H9 (cell line): ENCODE measurements around the gene ZNF775. TPM values are rescaled to one million over a fixed set of nuclear protein-coding genes. Genes with fewer than 3 reads are reported as not detected.

Experiments used
- DNase-seq: peaks from one replicate; pipeline ENCODE4 v3.0.0-alpha.2; 2017
- H2AFZ ChIP-seq: one replicate; pipeline ENCODE4 v1.6.1; 2013; ENCODE audit warnings: mild to moderate bottlenecking, low read length, control low read depth, moderate library complexity
- H2AK5ac ChIP-seq: 2 replicates; pipeline ENCODE4 v1.6.1; 2013; ENCODE audit warnings: low read length, control low read depth, mixed read lengths; ENCODE audit not compliant: insufficient read length
- H2BK120ac ChIP-seq: one replicate; pipeline ENCODE4 v1.6.1; 2013; ENCODE audit warnings: low read depth, mild to moderate bottlenecking, low read length, control low read depth, inconsistent platforms; ENCODE audit not compliant: poor library complexity, severe bottlenecking
- H2BK12ac ChIP-seq: 2 replicates; pipeline ENCODE4 v1.6.1; 2013; ENCODE audit warnings: low read length, control low read depth, mixed read lengths, low read depth; ENCODE audit not compliant: insufficient read length
- H2BK15ac ChIP-seq: 2 replicates; pipeline ENCODE4 v1.6.1; 2013; ENCODE audit warnings: low read depth, low read length, control low read depth
- H2BK20ac ChIP-seq: one replicate; pipeline ENCODE4 v1.6.1; 2013; ENCODE audit warnings: low read depth, mild to moderate bottlenecking, low read length, control low read depth, inconsistent platforms; ENCODE audit not compliant: poor library complexity, severe bottlenecking
- H2BK5ac ChIP-seq: 2 replicates; pipeline ENCODE4 v1.6.1; 2013; ENCODE audit warnings: low read length, control low read depth, mixed read lengths; ENCODE audit not compliant: insufficient read length
- H3K14ac ChIP-seq: 2 replicates; pipeline ENCODE4 v1.6.1; 2013; ENCODE audit warnings: low read length, control low read depth; ENCODE audit not compliant: insufficient read depth
- H3K18ac ChIP-seq: 2 replicates; pipeline ENCODE4 v1.6.1; 2013; ENCODE audit warnings: low read depth, mild to moderate bottlenecking, mixed read lengths, low read length, control low read depth; ENCODE audit not compliant: insufficient read length
- H3K23ac ChIP-seq: 2 replicates; pipeline ENCODE4 v1.6.1; 2013; ENCODE audit warnings: low read length, control low read depth, mixed read lengths, low read depth; ENCODE audit not compliant: insufficient read length
- H3K23me2 ChIP-seq: 2 replicates; pipeline ENCODE4 v1.6.1; 2013; ENCODE audit warnings: low read depth, mild to moderate bottlenecking, mixed read lengths, low read length, control low read depth; ENCODE audit not compliant: insufficient read length, poor library complexity, severe bottlenecking
- H3K27ac ChIP-seq: 2 replicates; pipeline ENCODE4 v1.5.1; 2013; ENCODE audit warnings: low read length, control low read depth, mixed read lengths, low read depth; ENCODE audit not compliant: insufficient read length
- H3K27me3 ChIP-seq: 2 replicates; pipeline ENCODE4 v1.6.1; 2013; ENCODE audit warnings: low read length, control low read depth, inconsistent platforms; ENCODE audit not compliant: insufficient read depth
- H3K4ac ChIP-seq: 2 replicates; pipeline ENCODE4 v1.6.1; 2013; ENCODE audit warnings: low read depth, mild to moderate bottlenecking, control low read depth, inconsistent platforms, low read length, moderate library complexity
- H3K4me1 ChIP-seq: 2 replicates; pipeline ENCODE4 v1.6.1; 2013; ENCODE audit warnings: low read length, control low read depth, inconsistent platforms; ENCODE audit not compliant: insufficient read depth
- H3K4me2 ChIP-seq: 2 replicates; pipeline ENCODE4 v1.6.1; 2013; ENCODE audit warnings: low read length, control low read depth, mixed read lengths; ENCODE audit not compliant: insufficient read length, insufficient read depth
- H3K56ac ChIP-seq: 2 replicates; pipeline ENCODE4 v1.6.1; 2013; ENCODE audit warnings: low read depth, mild to moderate bottlenecking, mixed read lengths, low read length, control low read depth; ENCODE audit not compliant: insufficient read length
- H3K79me1 ChIP-seq: 2 replicates; pipeline ENCODE4 v1.6.1; 2013; ENCODE audit warnings: low read depth, mild to moderate bottlenecking, moderate library complexity, low read length, control low read depth, inconsistent platforms; ENCODE audit not compliant: insufficient read depth, poor library complexity, severe bottlenecking
- H3K79me2 ChIP-seq: 2 replicates; pipeline ENCODE4 v1.6.1; 2013; ENCODE audit warnings: low read length, control low read depth, inconsistent platforms; ENCODE audit not compliant: insufficient read depth
- H3K9ac ChIP-seq: 2 replicates; pipeline ENCODE4 v1.6.1; 2013; ENCODE audit warnings: low read length, control low read depth, mixed read lengths; ENCODE audit not compliant: insufficient read length; ENCODE audit errors: extremely low read depth
- H3K9me3 ChIP-seq: one replicate; pipeline ENCODE4 v1.6.1; 2013; ENCODE audit warnings: low read depth, low read length, inconsistent platforms; ENCODE audit not compliant: control insufficient read depth
- H3T11ph ChIP-seq: one replicate; pipeline ENCODE4 v1.6.1; 2013; ENCODE audit warnings: mild to moderate bottlenecking, low read length, control low read depth, inconsistent platforms
- H4K20me1 ChIP-seq: one replicate; pipeline ENCODE4 v1.6.1; 2013; ENCODE audit not compliant: control insufficient read depth, insufficient read length, insufficient read depth
- H4K5ac ChIP-seq: 2 replicates; pipeline ENCODE4 v1.6.1; 2013; ENCODE audit warnings: low read depth, mild to moderate bottlenecking, mixed read lengths, low read length, control low read depth; ENCODE audit not compliant: insufficient read length
- H4K8ac ChIP-seq: replicated peaks from 2 replicates; pipeline ENCODE4 v1.6.1; 2013; ENCODE audit warnings: low read length, control low read depth, mixed read lengths, low read depth; ENCODE audit not compliant: insufficient read length
- H4K91ac ChIP-seq: 2 replicates; pipeline ENCODE4 v1.6.1; 2013; ENCODE audit warnings: low read depth, mild to moderate bottlenecking, moderate library complexity, mixed read lengths, low read length, control low read depth; ENCODE audit not compliant: insufficient read length
- H3K27ac Mint-ChIP-seq, 3 experiments: 2 replicates in 2 of 3; 3 replicates in 1 of 3; pipeline ENCODE4 v1.8.0; 2020 to 2021; ENCODE audit warnings: mixed read lengths in 3 of 3, mild to moderate bottlenecking in 1 of 3, moderate library complexity in 1 of 3
- H3K27me3 Mint-ChIP-seq: 2 replicates; pipeline ENCODE4 v1.8.0; 2021; ENCODE audit warnings: low read depth, mild to moderate bottlenecking, moderate library complexity, mixed read lengths
- H3K36me3 Mint-ChIP-seq, 3 experiments: 2 replicates in 2 of 3; 3 replicates in 1 of 3; pipeline ENCODE4 v1.8.0; 2020 to 2021; ENCODE audit warnings: low read depth in 3 of 3, mixed read lengths in 3 of 3; ENCODE audit not compliant: insufficient read depth in 1 of 3
- H3K4me1 Mint-ChIP-seq, 2 experiments: 2 replicates each; pipeline ENCODE4 v1.8.0; 2020; ENCODE audit warnings: mixed read lengths in 2 of 2
- H3K4me3 Mint-ChIP-seq, 2 experiments: 2 replicates in 1 of 2; 3 replicates in 1 of 2; pipeline ENCODE4 v1.8.0; 2020 to 2021; ENCODE audit warnings: mild to moderate bottlenecking in 2 of 2, mixed read lengths in 2 of 2, moderate library complexity in 1 of 2
- H3K9me3 Mint-ChIP-seq, 2 experiments: 2 replicates in 1 of 2; 3 replicates in 1 of 2; pipeline ENCODE4 v1.8.0; 2020; ENCODE audit warnings: mild to moderate bottlenecking in 2 of 2, mixed read lengths in 2 of 2, moderate library complexity in 1 of 2
- WGBS: extraction: QIAGEN DNeasy Blood & Tissue Kit; methylation state at CpG from one replicate; pipeline ENCODE4 v1.1.7; 2013; ENCODE audit warnings: missing lambda C conversion rate, low lambda C conversion rate, mixed read lengths; ENCODE audit not compliant: insufficient read length; ENCODE audit errors: extremely low coverage; 5-methylcytosine and 5-hydroxymethylcytosine counted together
- total RNA-seq: library from RNA; stranded (reverse); gene quantifications from 2 replicates; pipeline ENCODE4 v1.2.1, GENCODE V29; 2021
- TF ChIP-seq, protein P1 (sequence below): fragments of 200-600 bp; sonication (generic); conservative IDR thresholded peaks from 3 replicates; pipeline ENCODE4 v1.8.0; 2021; ENCODE audit warnings: antibody characterized with exemption, mild to moderate bottlenecking

ZNF775 gene
- total RNA-seq, 1 experiment from 2014 or later, result 10.5 TPM

DNA sequence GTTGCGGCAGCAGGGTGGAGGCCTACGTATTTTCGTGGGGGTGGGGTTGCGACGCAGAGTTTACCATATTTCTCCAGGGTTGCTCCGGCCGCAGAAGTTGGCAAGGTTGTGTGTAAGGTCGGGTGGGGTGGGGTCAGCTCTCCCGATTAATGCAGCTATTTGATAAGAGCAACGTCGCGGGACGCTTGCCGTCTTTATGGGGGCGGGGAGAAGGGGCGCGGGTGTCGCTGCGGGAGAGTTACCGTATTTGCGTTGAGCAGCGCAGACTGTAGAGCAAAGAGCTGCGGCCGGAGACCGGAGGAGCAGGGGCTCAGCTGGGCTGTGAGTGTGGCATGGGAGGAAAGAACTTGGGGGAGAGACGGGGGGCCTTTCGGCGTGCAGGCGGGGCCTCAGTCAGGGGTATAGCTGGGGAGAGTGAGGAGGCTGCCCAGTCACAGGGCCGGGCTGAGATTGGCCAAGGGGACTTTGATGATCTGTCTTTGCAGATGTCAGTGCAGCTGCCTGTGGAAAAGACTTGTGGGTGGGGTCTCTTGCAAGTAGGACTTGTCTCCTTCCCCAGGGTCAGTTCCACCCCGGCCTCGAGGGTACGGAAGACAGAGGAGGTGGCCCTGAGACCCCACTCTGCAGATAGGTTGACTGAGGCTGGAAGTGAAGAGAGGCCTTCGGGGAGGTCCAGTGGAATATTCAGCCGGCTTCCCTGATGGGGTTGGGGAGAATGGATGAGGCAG is 26.6 kb downstream of the ZNF775 start:
- Histone ChIP-seq H4K20me1 (no peaks in the 10 kb centered on the region), H3K4ac (no peak overlapping the region), H3K27me3 (no peaks in the 10 kb centered on the region), H3K56ac (no peak overlapping the region), H2AFZ (no peak overlapping the region), H2AK5ac (no peak overlapping the region), H3K79me2 (no peaks in the 10 kb centered on the region), H3K9ac (peak overlapping the region; percentile 12), H3T11ph (no peak overlapping the region), H4K8ac (no peak overlapping the region), H3K4me1 (peaks cover 31% of the 10 kb centered on the region), H3K23me2 (peaks cover 8% of the 10 kb centered on the region), H3K18ac (no peak overlapping the region), H2BK20ac (no peak overlapping the region), H3K9me3 (no peaks in the 10 kb centered on the region), H2BK120ac (no peak overlapping the region), H2BK15ac (no peak overlapping the region), H3K14ac (no peak overlapping the region), H3K27ac (no peak overlapping the region), H3K23ac (no peak overlapping the region), H4K5ac (no peak overlapping the region), H3K79me1 (no peaks in the 10 kb centered on the region), H4K91ac (no peak overlapping the region), H2BK12ac (no peak overlapping the region), H3K4me2 (peak overlapping the region; percentile 62), H2BK5ac (no peak overlapping the region)
- Mint-ChIP-seq H3K27ac (peak overlapping the region; percentile 41 to 93 (median 93)), H3K4me1 (peaks cover 56 to 57% of the 10 kb centered on the region in 2 experiments), H3K27me3 (no peaks in the 10 kb centered on the region), H3K4me3 (peak overlapping the region; percentile 73 to 92), H3K36me3 (peaks cover 11 to 28% (median 27%) of the 10 kb centered on the region in 3 experiments), H3K9me3 (no peaks in the 10 kb centered on the region; a peak in 1 of 5 replicates)
- TF ChIP-seq, protein P1, sequence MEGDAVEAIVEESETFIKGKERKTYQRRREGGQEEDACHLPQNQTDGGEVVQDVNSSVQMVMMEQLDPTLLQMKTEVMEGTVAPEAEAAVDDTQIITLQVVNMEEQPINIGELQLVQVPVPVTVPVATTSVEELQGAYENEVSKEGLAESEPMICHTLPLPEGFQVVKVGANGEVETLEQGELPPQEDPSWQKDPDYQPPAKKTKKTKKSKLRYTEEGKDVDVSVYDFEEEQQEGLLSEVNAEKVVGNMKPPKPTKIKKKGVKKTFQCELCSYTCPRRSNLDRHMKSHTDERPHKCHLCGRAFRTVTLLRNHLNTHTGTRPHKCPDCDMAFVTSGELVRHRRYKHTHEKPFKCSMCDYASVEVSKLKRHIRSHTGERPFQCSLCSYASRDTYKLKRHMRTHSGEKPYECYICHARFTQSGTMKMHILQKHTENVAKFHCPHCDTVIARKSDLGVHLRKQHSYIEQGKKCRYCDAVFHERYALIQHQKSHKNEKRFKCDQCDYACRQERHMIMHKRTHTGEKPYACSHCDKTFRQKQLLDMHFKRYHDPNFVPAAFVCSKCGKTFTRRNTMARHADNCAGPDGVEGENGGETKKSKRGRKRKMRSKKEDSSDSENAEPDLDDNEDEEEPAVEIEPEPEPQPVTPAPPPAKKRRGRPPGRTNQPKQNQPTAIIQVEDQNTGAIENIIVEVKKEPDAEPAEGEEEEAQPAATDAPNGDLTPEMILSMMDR, result no peak
- WGBS, result no CpG with 5 or more reads among the region's 35 CpGs
- DNase-seq, result peak; percentile 64
